GM12864 (cell line): Measurements from ENCODE around the gene DDX41.

Experiments
- DNase-seq: peaks from one replicate; pipeline ENCODE4 v3.0.0-alpha.2; 2011; ENCODE audit warnings: low read depth
- H3K4me3 ChIP-seq: 2 replicates; pipeline ENCODE4 v1.5.1; 2011; ENCODE audit warnings: mild to moderate bottlenecking, low read depth, low read length, control low read depth
- CTCF ChIP-seq: IDR thresholded peaks from 2 replicates; pipeline ENCODE4 v1.5.1; 2011; ENCODE audit warnings: low read depth, mild to moderate bottlenecking, moderate library complexity, low read length, control low read depth, inconsistent platforms; ENCODE audit errors: missing control alignments

The DDX41 gene

GRCh38 chr5:177476531-177477233 lies 40.1 kb downstream of the DDX41 start:
- DNase-seq: no peak
- TF ChIP-seq CTCF: no peak
- H3K4me3 ChIP-seq: no peak overlapping the region

GRCh38 chr5:177475563-177476427 lies 41.0 kb downstream of the DDX41 start:
- no peak for TF ChIP-seq CTCF
- no peak for DNase-seq
- H3K4me3 ChIP-seq: no peak overlapping the region

- TF ChIP-seq CTCF: no peak
- no peak for DNase-seq
- H3K4me3 ChIP-seq: no peak overlapping the region
Measured at GRCh38 chr5:177474846-177475562, 41.8 kb downstream of the DDX41 start.

GRCh38 chr5:177474002-177474476 lies 42.7 kb downstream of the DDX41 start:
- TF ChIP-seq CTCF: no peak
- no peak overlapping the region for H3K4me3 ChIP-seq
- DNase-seq: no peak

GRCh38 chr5:177473443-177474001 lies 43.2 kb downstream of the DDX41 start, which contains the start of gene DBN1:
Gene DBN1, minus strand, starts transcription at chr5:177473634. Its CDS starts 113 bp downstream, at chr5:177473521.
- no peak for TF ChIP-seq CTCF
- peak within 1 kb of the TSS; percentile 49 for H3K4me3 ChIP-seq
- no peak for DNase-seq

- peak overlapping the region; percentile 49 for H3K4me3 ChIP-seq
- no peak for DNase-seq
- no peak for TF ChIP-seq CTCF
Measured at GRCh38 chr5:177472460-177473442, 44.0 kb downstream of the DDX41 start.
